ENCODE data around the gene RAB37. TPM values are rescaled to one million over a fixed set of nuclear protein-coding genes. Genes with fewer than 3 reads are reported as not detected.

Gene RAB37
- total RNA-seq, 1 donor from 2014 or later, result 0.32 TPM

DNA sequence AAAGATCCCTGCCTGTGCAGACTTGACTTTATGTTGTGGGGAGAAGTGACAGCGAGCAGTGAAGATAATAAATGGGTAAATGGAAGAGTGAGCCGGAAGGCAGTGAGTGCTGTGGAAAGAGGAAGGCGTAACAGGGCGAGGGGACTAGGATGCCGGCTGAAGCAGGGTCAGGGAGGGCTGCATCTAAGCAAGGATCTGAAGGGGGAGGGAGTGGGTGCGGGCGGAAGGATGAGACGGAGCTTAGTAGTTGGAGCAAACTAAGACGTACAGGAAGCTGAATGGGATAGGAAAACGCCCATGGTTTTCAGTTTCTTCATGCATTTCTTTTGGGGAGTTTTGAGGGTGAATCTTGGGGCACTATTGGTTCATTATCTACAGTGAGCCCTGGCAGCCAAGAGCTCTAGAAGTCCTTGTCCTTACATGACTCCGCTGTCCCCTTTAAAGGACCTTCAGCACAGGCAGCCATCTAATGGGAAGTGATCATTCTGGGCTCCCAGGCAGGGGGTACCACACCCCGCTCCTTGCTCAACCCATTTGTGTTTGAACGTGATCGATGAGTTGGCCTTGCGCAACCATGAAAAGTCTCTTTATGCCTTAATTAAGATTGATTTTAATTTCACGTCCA lies 49.5 kb downstream of the RAB37 start:
- Histone ChIP-seq H3K9me3 (no peaks in the 10 kb centered on the region), H3K4me1 (no peaks in the 10 kb centered on the region), H3K27ac (no peak overlapping the region), H3K27me3 (no peaks in the 10 kb centered on the region), H3K4me3 (no peak overlapping the region), H3K36me3 (peaks cover 8 to 30% of the 10 kb centered on the region in 2 donors)
- DNase-seq (ENCODE audit: low spot score in 2 of 2), result no peak
- intact Hi-C loops (cut with DNase I), result no loop called here
- TF ChIP-seq, protein P1, sequence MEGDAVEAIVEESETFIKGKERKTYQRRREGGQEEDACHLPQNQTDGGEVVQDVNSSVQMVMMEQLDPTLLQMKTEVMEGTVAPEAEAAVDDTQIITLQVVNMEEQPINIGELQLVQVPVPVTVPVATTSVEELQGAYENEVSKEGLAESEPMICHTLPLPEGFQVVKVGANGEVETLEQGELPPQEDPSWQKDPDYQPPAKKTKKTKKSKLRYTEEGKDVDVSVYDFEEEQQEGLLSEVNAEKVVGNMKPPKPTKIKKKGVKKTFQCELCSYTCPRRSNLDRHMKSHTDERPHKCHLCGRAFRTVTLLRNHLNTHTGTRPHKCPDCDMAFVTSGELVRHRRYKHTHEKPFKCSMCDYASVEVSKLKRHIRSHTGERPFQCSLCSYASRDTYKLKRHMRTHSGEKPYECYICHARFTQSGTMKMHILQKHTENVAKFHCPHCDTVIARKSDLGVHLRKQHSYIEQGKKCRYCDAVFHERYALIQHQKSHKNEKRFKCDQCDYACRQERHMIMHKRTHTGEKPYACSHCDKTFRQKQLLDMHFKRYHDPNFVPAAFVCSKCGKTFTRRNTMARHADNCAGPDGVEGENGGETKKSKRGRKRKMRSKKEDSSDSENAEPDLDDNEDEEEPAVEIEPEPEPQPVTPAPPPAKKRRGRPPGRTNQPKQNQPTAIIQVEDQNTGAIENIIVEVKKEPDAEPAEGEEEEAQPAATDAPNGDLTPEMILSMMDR (IDR thresholded peaks at IDR 0.05), result no peak

DNA sequence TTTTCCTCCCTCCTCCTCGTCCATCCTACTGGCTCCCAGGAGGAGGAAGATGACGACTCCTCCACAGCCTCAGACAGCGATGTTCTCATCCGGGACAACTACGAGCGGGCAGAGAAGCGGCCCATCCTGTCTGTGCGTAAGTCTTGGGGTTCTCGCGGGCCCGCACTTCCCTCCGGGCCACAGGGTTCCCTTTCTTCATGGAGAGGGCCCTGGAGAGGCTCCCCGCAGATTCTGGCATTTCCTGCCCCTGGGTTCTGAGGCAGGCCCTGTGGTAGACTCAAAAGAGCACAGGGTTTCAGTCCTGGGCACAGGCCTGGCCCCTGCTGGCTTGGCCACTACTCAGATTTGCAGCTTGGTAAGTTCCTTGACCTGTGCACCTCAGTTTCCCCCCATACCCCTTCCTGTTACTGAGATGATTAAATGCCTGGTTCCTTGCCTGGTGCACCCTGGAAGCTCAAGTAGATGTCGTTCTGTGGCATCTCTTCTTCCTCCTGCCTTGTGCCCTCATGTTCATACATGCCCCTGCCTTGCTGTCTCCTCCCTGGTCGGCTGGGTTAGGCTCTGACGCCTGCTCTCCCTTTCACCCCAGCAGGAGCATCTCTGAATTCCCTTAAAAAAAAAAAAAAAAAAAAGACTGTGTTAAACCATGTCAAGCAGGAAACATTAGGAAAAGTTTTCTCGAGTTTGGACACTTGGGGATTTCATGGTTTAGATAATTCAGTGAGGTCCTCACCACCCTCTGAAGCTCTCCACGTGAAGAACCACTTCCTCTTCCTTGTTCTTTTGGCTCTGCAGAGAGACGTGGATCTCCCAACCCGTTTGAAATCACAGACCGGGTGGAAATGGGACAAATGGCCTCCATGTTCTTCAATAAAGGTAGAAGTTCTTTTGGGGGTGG lies 53.4 kb downstream of the RAB37 start:
- intact Hi-C loops (cut with DNase I), result loop anchor here (2.0 kb wide), 1 partner anchor 74 kb away; no protein-coding TSS in a partner anchor
- no peaks in the 10 kb centered on the region for H3K4me1 ChIP-seq
- H3K27me3 ChIP-seq, result no peaks in the 10 kb centered on the region
- no peak overlapping the region for H3K27ac ChIP-seq
- TF ChIP-seq, protein P1 (IDR thresholded peaks at IDR 0.05), result no peak
- peaks cover 30 to 55% of the 10 kb centered on the region in 2 donors for H3K36me3 ChIP-seq
- H3K4me3 ChIP-seq, result no peak overlapping the region
- DNase-seq (ENCODE audit: low spot score in 2 of 2), result no peak
- H3K9me3 ChIP-seq, result no peaks in the 10 kb centered on the region

DNA sequence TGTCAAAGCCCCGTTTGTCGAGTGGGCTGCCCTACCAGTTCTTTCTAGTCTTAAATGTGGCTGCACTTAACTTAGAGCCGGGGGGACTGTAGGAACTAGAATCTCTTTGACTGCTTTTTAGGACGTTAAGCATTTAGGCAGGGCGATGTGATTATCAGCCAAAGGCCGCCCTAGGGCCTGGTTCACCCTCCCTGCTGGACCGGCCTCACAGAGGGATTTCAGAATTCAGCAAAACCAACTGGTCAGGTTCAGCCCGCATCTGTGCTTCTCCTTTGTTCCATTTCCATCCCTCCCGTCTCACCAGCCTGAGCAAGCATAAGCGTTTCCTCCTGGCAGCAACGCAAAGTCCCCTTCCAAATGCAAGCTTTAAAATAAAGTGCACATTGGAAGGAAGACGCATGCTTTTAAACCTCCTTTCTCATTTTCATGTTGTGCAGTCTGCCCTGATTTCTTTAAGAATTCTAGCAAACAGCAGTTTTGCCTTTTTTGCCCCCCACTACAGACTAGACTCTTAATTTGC lies 55.6 kb downstream of the RAB37 start:
- no peaks in the 10 kb centered on the region for H3K27me3 ChIP-seq
- no peaks in the 10 kb centered on the region for H3K4me1 ChIP-seq
- no peak for DNase-seq (ENCODE audit: low spot score in 2 of 2)
- TF ChIP-seq, protein P1 (IDR thresholded peaks at IDR 0.05), result no peak
- peaks cover 42 to 70% of the 10 kb centered on the region in 2 donors for H3K36me3 ChIP-seq
- no peak overlapping the region for H3K27ac ChIP-seq
- intact Hi-C loops (cut with DNase I), result no loop called here
- H3K4me3 ChIP-seq, result no peak overlapping the region
- H3K9me3 ChIP-seq, result no peaks in the 10 kb centered on the region

DNA sequence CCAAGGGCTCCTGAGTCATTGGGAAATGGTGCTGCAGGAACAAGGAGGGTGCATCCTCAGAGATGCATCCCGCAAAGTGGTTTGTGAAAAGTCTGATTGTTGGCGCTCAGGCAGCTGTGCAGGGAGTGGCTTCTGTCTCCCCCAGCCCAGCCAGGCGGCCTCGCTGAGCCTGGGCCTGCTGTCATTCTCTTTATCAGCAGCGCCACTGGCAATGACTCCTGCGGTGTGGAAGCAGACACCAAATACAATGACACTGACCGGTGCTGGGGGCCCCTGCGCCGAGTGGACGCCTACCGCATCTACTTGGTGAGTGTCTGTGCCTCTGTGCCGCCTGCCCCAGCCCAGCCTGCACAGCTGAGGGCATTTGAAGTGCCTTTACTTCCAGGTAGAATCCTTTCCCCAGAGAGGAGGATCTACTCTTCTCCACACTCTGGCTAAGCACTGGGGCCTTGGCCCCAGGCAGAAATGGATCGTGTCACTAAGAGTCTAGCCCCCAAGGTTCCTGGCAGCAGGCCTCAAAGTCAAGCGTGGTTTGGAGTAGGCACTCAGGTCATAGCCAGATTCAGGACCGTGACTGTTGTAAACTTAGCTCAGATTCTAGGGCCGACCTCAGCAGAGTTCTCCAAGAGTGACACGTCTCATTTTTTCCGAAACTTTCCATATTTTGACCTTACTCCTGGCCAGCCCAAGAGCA lies 58.4 kb downstream of the RAB37 start:
- no peak overlapping the region for H3K27ac ChIP-seq
- TF ChIP-seq, protein P1 (IDR thresholded peaks at IDR 0.05), result no peak
- H3K9me3 ChIP-seq, result no peaks in the 10 kb centered on the region
- no peaks in the 10 kb centered on the region for H3K4me1 ChIP-seq
- no peak overlapping the region for H3K4me3 ChIP-seq
- peaks cover 50 to 78% of the 10 kb centered on the region in 2 donors for H3K36me3 ChIP-seq
- intact Hi-C loops (cut with DNase I), result no loop called here
- no peak for DNase-seq (ENCODE audit: low spot score in 2 of 2)
- no peaks in the 10 kb centered on the region for H3K27me3 ChIP-seq

DNA sequence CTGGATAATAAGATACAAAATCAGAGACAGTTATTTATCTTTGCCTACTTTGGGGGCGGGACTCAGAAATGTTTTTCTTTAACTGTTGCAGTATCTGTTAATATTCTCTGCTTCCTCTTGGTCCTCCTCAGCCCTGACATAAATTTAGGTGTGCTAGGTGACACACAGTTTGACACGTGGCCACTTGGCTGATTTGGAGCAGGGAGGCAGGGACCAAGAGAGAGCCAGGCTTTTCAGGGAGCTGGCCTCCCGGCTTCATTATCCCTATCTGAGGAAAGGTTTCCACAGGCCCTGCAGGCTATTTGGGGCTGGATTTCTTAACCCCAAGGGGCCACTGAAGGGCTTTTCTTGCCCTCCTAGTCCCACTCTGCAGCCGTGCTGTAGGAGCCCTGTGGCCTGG lies 59.2 kb downstream of the RAB37 start:
- TF ChIP-seq, protein P1 (IDR thresholded peaks at IDR 0.05), result no peak
- Histone ChIP-seq H3K4me3 (no peak overlapping the region), H3K4me1 (no peaks in the 10 kb centered on the region), H3K9me3 (no peaks in the 10 kb centered on the region), H3K27me3 (no peaks in the 10 kb centered on the region), H3K36me3 (peaks cover 50 to 75% of the 10 kb centered on the region in 2 donors), H3K27ac (no peak overlapping the region)
- intact Hi-C loops (cut with DNase I), result no loop called here
- DNase-seq (ENCODE audit: low spot score in 2 of 2), result no peak

Measured in ascending aorta (tissue), 2 donors.